ENCODE data around the gene PLCB3.

GRCh38 chr11:64306563-64306875, 55.2 kb downstream of the PLCB3 start:
- no peak for TF ChIP-seq POLR2A (IDR thresholded peaks at IDR 0.05)
- TF ChIP-seq EP300 (IDR thresholded peaks at IDR 0.05; ENCODE audit: low read depth), result no peak
- no peak for TF ChIP-seq CTCF (IDR thresholded peaks at IDR 0.05)
